HepG2 (cell line): Measurements from ENCODE around the gene DSCAM. TPM values are rescaled to one million over a fixed set of nuclear protein-coding genes. Genes with fewer than 3 reads are reported as not detected.

ENCODE experiments used
- ATAC-seq: fragments of 200-7000 bp; cut with Tn5 transposase; 3 replicates; pipeline ENCODE4 v1.9.1; 2020; ENCODE audit warnings: mild to moderate bottlenecking, moderate library complexity
- BruUV-seq: library from RNA; stranded (reverse); fragments of 400-500 nt; replicated peaks from 2 replicates; lab custom pipeline; 2021; lab: Mats Ljungman, UMichigan
- CTCF ChIA-PET: fragments of 300-600 bp; formaldehyde crosslinking; extraction: SDS; loops from one replicate; lab custom pipeline; 2021; ENCODE audit warnings: low total read pairs, inconsistent platforms, low intra/inter-chr PET ratio; lab: Yijun Ruan, JAX
- POLR2A ChIA-PET: fragments of 350-600 bp; sonication (Branson Sonifier 250); formaldehyde crosslinking; loops from one replicate; lab custom pipeline; 2020; ENCODE audit warnings: antibody characterized with exemption, inconsistent platforms; lab: Yijun Ruan, JAX
- DNase-seq: peaks from one replicate; pipeline ENCODE4 v3.0.0-alpha.2; 2015; ENCODE audit warnings: low spot score
- FAIRE-seq: peaks from 3 replicates; lab custom pipeline; 2011; peaks lifted over from hg19 to GRCh38; lab: Jason Lieb, UNC
- H2AFZ ChIP-seq: one replicate; pipeline ENCODE4 v1.6.1; 2011; ENCODE audit warnings: low read length, inconsistent platforms
- H3K27ac ChIP-seq: fragments of 300-600 bp; 3 replicates; pipeline ENCODE4 v1.8.0; 2011; ENCODE audit warnings: mixed run types, mild to moderate bottlenecking, mixed read lengths, low read length, inconsistent platforms; ENCODE audit not compliant: insufficient read depth; ENCODE audit errors: extremely low read length
- H3K27me3 ChIP-seq, 2 experiments: fragments of 200-600 bp in 1 of 2; 2 replicates in 1 of 2; 3 replicates in 1 of 2; pipeline versions ENCODE4 v1.6.0 to v1.8.0; 2011; ENCODE audit warnings: low read length in 2 of 2, mild to moderate bottlenecking in 2 of 2, moderate library complexity in 2 of 2, inconsistent platforms in 1 of 2; ENCODE audit not compliant: insufficient read depth in 2 of 2, control insufficient read depth in 1 of 2
- H3K36me3 ChIP-seq, 2 experiments: fragments of 200-600 bp in 1 of 2; replicated peaks in 1 of 2; 2 replicates in 1 of 2; 3 replicates in 1 of 2; pipeline versions ENCODE4 v1.5.1 to v1.8.0; 2011; ENCODE audit warnings: low read length in 2 of 2, inconsistent platforms in 1 of 2; ENCODE audit not compliant: insufficient read depth in 2 of 2, control insufficient read depth in 1 of 2
- H3K4me1 ChIP-seq: 2 replicates; pipeline ENCODE4 v1.5.1; 2012; ENCODE audit warnings: low read length, inconsistent platforms; ENCODE audit not compliant: insufficient read depth
- H3K4me2 ChIP-seq: 2 replicates; pipeline ENCODE4 v1.6.0; 2011; ENCODE audit warnings: low read depth, low read length, inconsistent platforms
- H3K4me3 ChIP-seq, 3 experiments: fragments of 200-600 bp in 1 of 3; sonication (generic), shearing (Covaris generic) in 1 of 3; replicated peaks in 1 of 3; 2 replicates each; pipeline ENCODE4 v1.5.1; 2011 to 2016; ENCODE audit warnings: low read length in 3 of 3, inconsistent platforms in 2 of 3, low read depth in 2 of 3, mild to moderate bottlenecking in 2 of 3, control low read depth in 1 of 3, mixed read lengths in 1 of 3; ENCODE audit not compliant: insufficient read depth in 1 of 3
- H3K79me2 ChIP-seq: one replicate; pipeline ENCODE4 v1.6.1; 2011; ENCODE audit warnings: low read length, inconsistent platforms; ENCODE audit not compliant: insufficient read depth
- H3K9ac ChIP-seq: 2 replicates; pipeline ENCODE4 v1.6.0; 2011; ENCODE audit warnings: mild to moderate bottlenecking, low read depth, low read length, inconsistent platforms; ENCODE audit not compliant: insufficient read depth
- H3K9me3 ChIP-seq: 2 replicates; pipeline ENCODE4 v1.5.1; 2012; ENCODE audit warnings: mild to moderate bottlenecking, low read length
- H4K20me1 ChIP-seq: 2 replicates; pipeline ENCODE4 v1.6.0; 2011; ENCODE audit warnings: inconsistent platforms, mild to moderate bottlenecking, low read length, moderate library complexity; ENCODE audit not compliant: insufficient read depth
- ARID5B ChIP-seq: IDR thresholded peaks from 2 replicates; pipeline ENCODE4 v1.4.0; 2020; ENCODE audit warnings: mild to moderate bottlenecking, missing genetic modification reagents
- ATAD3A ChIP-seq: sonication (generic); formaldehyde crosslinking; IDR thresholded peaks from 2 replicates; pipeline ENCODE4 v1.4.0; 2020; ENCODE audit warnings: missing genetic modification reagents
- HOXA7 ChIP-seq: sonication (generic); formaldehyde crosslinking; IDR thresholded peaks from 2 replicates; pipeline ENCODE4 v1.8.1; 2022; ENCODE audit warnings: mild to moderate bottlenecking, missing genetic modification reagents, moderate library complexity
- KDM2A ChIP-seq: sonication (generic); formaldehyde crosslinking; IDR thresholded peaks from 2 replicates; pipeline ENCODE4 v1.4.0; 2020; ENCODE audit warnings: low read depth, missing genetic modification reagents, borderline replicate concordance
- KDM5B ChIP-seq: sonication (generic); formaldehyde crosslinking; IDR thresholded peaks from 2 replicates; pipeline ENCODE4 v1.4.0; 2020; ENCODE audit warnings: missing genetic modification reagents, mild to moderate bottlenecking, borderline replicate concordance
- NR1H2 ChIP-seq: sonication (generic); formaldehyde crosslinking; IDR thresholded peaks from 2 replicates; pipeline ENCODE4 v1.8.1; 2022; ENCODE audit warnings: low read depth, missing genetic modification reagents, borderline replicate concordance
- STAG1 ChIP-seq: sonication (generic); formaldehyde crosslinking; IDR thresholded peaks from 2 replicates; pipeline ENCODE4 v1.4.0; 2020; ENCODE audit warnings: missing genetic modification reagents
- TEAD3 ChIP-seq: optimal IDR thresholded peaks from 2 replicates; pipeline ENCODE3; 2016; ENCODE audit warnings: borderline replicate concordance
- ZBTB10 ChIP-seq: sonication (generic); formaldehyde crosslinking; IDR thresholded peaks from 2 replicates; pipeline ENCODE4 v1.4.0; 2020; ENCODE audit warnings: missing genetic modification reagents, borderline replicate concordance
- ZNF33B ChIP-seq: sonication (generic); formaldehyde crosslinking; IDR thresholded peaks from 2 replicates; pipeline ENCODE4 v1.5.1; 2020; ENCODE audit warnings: mild to moderate bottlenecking, missing genetic modification reagents
- ZNF367 ChIP-seq: sonication (generic); formaldehyde crosslinking; IDR thresholded peaks from 2 replicates; pipeline ENCODE4 v1.4.0; 2020; ENCODE audit warnings: missing genetic modification reagents, borderline replicate concordance
- ZNF605 ChIP-seq: sonication (generic); formaldehyde crosslinking; IDR thresholded peaks from 2 replicates; pipeline ENCODE4 v1.8.0; 2022; ENCODE audit warnings: mild to moderate bottlenecking, missing genetic modification reagents
- ZNF607 ChIP-seq: sonication (generic); formaldehyde crosslinking; IDR thresholded peaks from 2 replicates; pipeline ENCODE4 v1.5.1; 2020; ENCODE audit warnings: missing genetic modification reagents, mild to moderate bottlenecking, borderline replicate concordance
- ZNF644 ChIP-seq: IDR thresholded peaks from 2 replicates; pipeline ENCODE4 v1.6.1; 2016; ENCODE audit warnings: low read depth
- WGBS: methylation state at CpG from one replicate; pipeline ENCODE4 v1.1.6; 2017; ENCODE audit warnings: low lambda C conversion rate; 5-methylcytosine and 5-hydroxymethylcytosine counted together
- in situ Hi-C: cut with HindIII; loops from 2 replicates; pipeline ENCODE4 v1.10.0; 2017; ENCODE audit warnings: low pct_unique_long_range_greater_than_20kb; ENCODE audit not compliant: extremely low pct_ligation_motif_present
- intact Hi-C: fragments of 100-400 bp; cut with micrococcal nuclease; formaldehyde crosslinking; loops from one replicate; pipeline ENCODE4 v1.10.0; 2022; ENCODE audit not compliant: unreplicated experiment
- polyA plus RNA-seq, 8 experiments: library from polyadenylated mRNA; depleted of rRNA in 3 of 8; stranded (reverse) in 7 of 8; unstranded in 1 of 8; fragments of >200 nt; fragmentation: Illumina TruSeq in 4 of 8; extraction: Trizol in 4 of 8; gene quantifications; 2 replicates each; pipeline versions ENCODE4 v1.2.1 to v1.2.3, GENCODE V29; 2011 to 2016; ENCODE audit warnings: low read depth in 4 of 8, missing spikeins in 1 of 8, mixed read lengths in 1 of 8; ENCODE audit not compliant: insufficient read depth in 1 of 8
- total RNA-seq, 5 experiments: library from RNA; depleted of rRNA; stranded (reverse); fragments of >200 nt; fragmentation: Illumina TruSeq; extraction: Trizol; gene quantifications; 2 replicates each; pipeline ENCODE4 v1.2.3, GENCODE V29; 2016; ENCODE audit warnings: low read depth in 1 of 5
- TF ChIP-seq, protein P1 (sequence below): sonication (generic); formaldehyde crosslinking; IDR thresholded peaks from 2 replicates; pipeline ENCODE4 v1.5.0; 2020; ENCODE audit warnings: missing genetic modification reagents
- TF ChIP-seq, protein P2 (sequence below): sonication (generic); formaldehyde crosslinking; IDR thresholded peaks from 2 replicates; pipeline ENCODE4 v1.8.1; 2023; ENCODE audit warnings: missing genetic modification reagents, mild to moderate bottlenecking, borderline replicate concordance

DSCAM gene
- total and polyA plus RNA-seq, 2 of the 13 experiments (the other 11 are each of a cell fraction or from before 2014, with no cell fraction given) = not detected

GRCh38 chr21:40546647-40547046 lies 300.3 kb downstream of the DSCAM start (continued):
- TF ChIP-seq ZNF605 (no peak), STAG1 (no peak)
- TF ChIP-seq, protein P1, sequence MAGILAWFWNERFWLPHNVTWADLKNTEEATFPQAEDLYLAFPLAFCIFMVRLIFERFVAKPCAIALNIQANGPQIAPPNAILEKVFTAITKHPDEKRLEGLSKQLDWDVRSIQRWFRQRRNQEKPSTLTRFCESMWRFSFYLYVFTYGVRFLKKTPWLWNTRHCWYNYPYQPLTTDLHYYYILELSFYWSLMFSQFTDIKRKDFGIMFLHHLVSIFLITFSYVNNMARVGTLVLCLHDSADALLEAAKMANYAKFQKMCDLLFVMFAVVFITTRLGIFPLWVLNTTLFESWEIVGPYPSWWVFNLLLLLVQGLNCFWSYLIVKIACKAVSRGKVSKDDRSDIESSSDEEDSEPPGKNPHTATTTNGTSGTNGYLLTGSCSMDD (CRISPR knock-in tag) = no peak

DNA sequence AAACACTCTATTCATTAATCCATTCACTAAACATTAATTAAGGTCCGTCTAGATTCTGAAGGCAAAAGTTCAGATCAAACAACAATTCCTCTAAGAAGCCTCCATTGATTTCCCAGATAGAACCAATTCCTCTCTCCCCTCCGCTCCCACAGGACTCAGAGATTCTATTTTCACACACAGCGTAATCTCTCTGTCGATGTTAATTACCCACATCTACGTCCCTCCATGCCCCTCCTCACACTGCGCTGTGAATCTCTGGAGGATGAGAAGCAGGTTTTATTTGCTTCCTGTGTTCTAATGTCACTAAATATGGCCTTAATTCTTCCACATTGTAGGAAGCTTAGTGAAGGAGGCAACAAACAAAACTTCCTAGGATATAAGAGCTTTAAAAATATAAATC lies 306.7 kb downstream of the DSCAM start:
- H3K36me3 ChIP-seq = no peaks in the 10 kb centered on the region
- no peak overlapping the region for H3K4me3 ChIP-seq
- TF ChIP-seq, protein P2, sequence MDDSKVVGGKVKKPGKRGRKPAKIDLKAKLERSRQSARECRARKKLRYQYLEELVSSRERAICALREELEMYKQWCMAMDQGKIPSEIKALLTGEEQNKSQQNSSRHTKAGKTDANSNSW = no peak
- TF ChIP-seq ZNF607 (CRISPR knock-in tag) (no peak), TEAD3 (CRISPR knock-in tag) (no peak), NR1H2 (CRISPR knock-in tag) (no peak), ZNF644 (CRISPR knock-in tag) (no peak), ZNF33B (CRISPR knock-in tag) (no peak), KDM2A (no peak), ARID5B (CRISPR knock-in tag) (no peak), ATAD3A (CRISPR knock-in tag) (no peak), ZNF367 (CRISPR knock-in tag) (no peak), HOXA7 (CRISPR knock-in tag) (no peak), KDM5B (CRISPR knock-in tag) (no peak), ZBTB10 (no peak)
- intact Hi-C loops = no loop called here
- ChIA-PET CTCF (no interaction called here), POLR2A (no interaction called here)
- ATAC-seq (no peak), FAIRE-seq (no peak), DNase-seq (no peak)
- in situ Hi-C loops = no loop called here
- H2AFZ ChIP-seq = no peak overlapping the region
- peaks cover 85% of the 10 kb centered on the region for H3K9me3 ChIP-seq
- no peaks in the 10 kb centered on the region for H3K4me1 ChIP-seq
- 42% methylated on average over 6 of the region's 6 CpGs for WGBS
- no TSS peak for BruUV-seq
- H3K27ac ChIP-seq = no peak overlapping the region
- no peaks in the 10 kb centered on the region for H3K27me3 ChIP-seq
- H4K20me1 ChIP-seq = no peaks in the 10 kb centered on the region
- H3K4me2 ChIP-seq = no peak overlapping the region
- no peak overlapping the region for H3K9ac ChIP-seq
- H3K79me2 ChIP-seq = no peaks in the 10 kb centered on the region
